Fibroblast of mammary gland (primary cell): ENCODE data around the gene SRP9.

ENCODE experiments used
- DNase-seq: peaks from one replicate; pipeline ENCODE4 v3.0.0-alpha.2; 2010; ENCODE audit warnings: low read depth
- H3K4me3 ChIP-seq: 2 replicates; pipeline ENCODE4 v1.5.1; 2011; ENCODE audit warnings: low read depth, mild to moderate bottlenecking, low read length, moderate library complexity; ENCODE audit not compliant: control insufficient read depth
- CTCF ChIP-seq: conservative IDR thresholded peaks from 2 replicates; pipeline ENCODE4 v1.5.1; 2011; ENCODE audit warnings: low read depth, low read length, inconsistent platforms; ENCODE audit not compliant: control insufficient read depth, insufficient read depth

The SRP9 gene

GRCh38 chr1:225768662-225769426 is 8.8 kb upstream of the SRP9 start:
- no peak for TF ChIP-seq CTCF
- DNase-seq = no peak

GRCh38 chr1:225769687-225770086 is 7.9 kb upstream of the SRP9 start:
- no peak overlapping the region for H3K4me3 ChIP-seq
- TF ChIP-seq CTCF = no peak
- DNase-seq = peak; percentile 33

More at GRCh38 chr1:225768662-225769426, 8.8 kb upstream of the SRP9 start:
- H3K4me3 ChIP-seq = no peak overlapping the region

GRCh38 chr1:225770561-225771248 is 6.9 kb upstream of the SRP9 start:
- TF ChIP-seq CTCF = no peak
- DNase-seq = peak; percentile 35
- no peak overlapping the region for H3K4me3 ChIP-seq

- no peak for DNase-seq
- no peak overlapping the region for H3K4me3 ChIP-seq
Observed at GRCh38 chr1:225771661-225772322, 5.8 kb upstream of the SRP9 start.

GRCh38 chr1:225772323-225772768 is 5.3 kb upstream of the SRP9 start:
- H3K4me3 ChIP-seq = no peak overlapping the region
- DNase-seq = peak; percentile 88
- TF ChIP-seq CTCF = peak; percentile 98

More at GRCh38 chr1:225771661-225772322, 5.8 kb upstream of the SRP9 start:
- TF ChIP-seq CTCF = no peak

- no peak overlapping the region for H3K4me3 ChIP-seq
- no peak for TF ChIP-seq CTCF
- DNase-seq = no peak
Observed at GRCh38 chr1:225772848-225773247, 4.8 kb upstream of the SRP9 start.
